ENCODE measurements around the gene LAMC3.

- TF ChIP-seq POLR2AphosphoS5 (IDR thresholded peaks at IDR 0.05) (no peak), CTCF (IDR thresholded peaks at IDR 0.05) (no peak), EP300 (IDR thresholded peaks at IDR 0.05) (no peak), POLR2A (IDR thresholded peaks at IDR 0.05) (no peak)
These were observed 85.6 kb downstream of the LAMC3 start for GRCh38 chr9:131094622-131095021.

All from upper lobe of left lung (tissue), 4 donors.